Gastroesophageal sphincter (tissue), 4 donors: ENCODE results near the gene TXNDC17. TPM values are rescaled to one million over a fixed set of nuclear protein-coding genes. Genes with fewer than 3 reads are reported as not detected.
"Not testable (repeated sequence)": the region's sequence is repeated elsewhere in the genome, so short reads cannot be mapped to it uniquely, and the experiment has no call there.

Experiments
- ATAC-seq: fragments of 150-250 bp; one replicate; pipeline ENCODE4 v1.9.1; 2016; ENCODE audit warnings: mild to moderate bottlenecking, moderate library complexity
- H3K27ac ChIP-seq, 4 donors: fragments of 200-600 bp; sonication (generic) in 3 of 4; 1 replicate in 3 of 4; 2 replicates in 1 of 4; pipeline ENCODE4 v1.5.1; 2016 to 2019
- H3K27me3 ChIP-seq: fragments of 200-600 bp; sonication (generic); one replicate; pipeline ENCODE4 v1.5.1; 2019
- H3K36me3 ChIP-seq, 2 donors: fragments of 200-600 bp; sonication (generic); one replicate each; pipeline ENCODE4 v1.5.1; 2019; ENCODE audit warnings: control low read depth in 1 of 2
- H3K4me1 ChIP-seq, 3 donors: fragments of 200-600 bp; sonication (generic); 1 replicate in 2 of 3; 2 replicates in 1 of 3; pipeline ENCODE4 v1.5.1; 2016 to 2019; ENCODE audit warnings: control low read depth in 2 of 3
- H3K4me3 ChIP-seq, 2 donors: fragments of 200-600 bp; sonication (generic); one replicate each; pipeline ENCODE4 v1.5.1; 2019; ENCODE audit warnings: mild to moderate bottlenecking in 1 of 2, moderate library complexity in 1 of 2
- H3K9me3 ChIP-seq, 3 donors: fragments of 200-600 bp; sonication (generic); one replicate each; pipeline ENCODE4 v1.5.1; 2017 to 2019; ENCODE audit warnings: control low read depth in 2 of 3
- CTCF ChIP-seq, 4 experiments: fragments of 200-600 bp in 2 of 4; fragments of 450-650 bp in 2 of 4; sonication (generic) in 1 of 4; IDR thresholded peaks; one replicate each; pipeline ENCODE4 v1.5.1; 2017 to 2019; ENCODE audit warnings: antibody characterized with exemption in 4 of 4, mild to moderate bottlenecking in 2 of 4, moderate library complexity in 2 of 4
- EP300 ChIP-seq: sonication (generic); formaldehyde crosslinking; IDR thresholded peaks from one replicate; pipeline ENCODE4 v1.6.1; 2017; ENCODE audit warnings: antibody characterized with exemption, mild to moderate bottlenecking
- POLR2A ChIP-seq, 2 donors: fragments of 450-650 bp; IDR thresholded peaks; one replicate each; pipeline ENCODE4 v1.6.1; 2017; ENCODE audit warnings: antibody characterized with exemption in 2 of 2, mild to moderate bottlenecking in 2 of 2, moderate library complexity in 1 of 2
- POLR2AphosphoS5 ChIP-seq: sonication (generic); formaldehyde crosslinking; IDR thresholded peaks from one replicate; pipeline ENCODE4 v1.6.1; 2017; ENCODE audit warnings: antibody characterized with exemption
- WGBS, 2 donors: methylation state at CpG; one replicate each; pipeline ENCODE4 v1.1.5; 2018; ENCODE audit warnings: low coverage in 1 of 2; 5-methylcytosine and 5-hydroxymethylcytosine counted together
- small RNA-seq, 4 donors: library from RNA; depleted of rRNA; stranded (forward); fragments of <200 nt; gene quantifications; one replicate each; pipeline ENCODE3, GENCODE V24; 2016
- total RNA-seq, 4 donors: library from RNA; depleted of rRNA; stranded (reverse); fragments of >200 nt; gene quantifications; one replicate each; pipeline ENCODE4 v1.1.0, GENCODE V29; 2016

The TXNDC17 gene
- total RNA-seq, 4 donors from 2014 or later, result 41.2 to 85.8 (median 68.2) TPM

DNA sequence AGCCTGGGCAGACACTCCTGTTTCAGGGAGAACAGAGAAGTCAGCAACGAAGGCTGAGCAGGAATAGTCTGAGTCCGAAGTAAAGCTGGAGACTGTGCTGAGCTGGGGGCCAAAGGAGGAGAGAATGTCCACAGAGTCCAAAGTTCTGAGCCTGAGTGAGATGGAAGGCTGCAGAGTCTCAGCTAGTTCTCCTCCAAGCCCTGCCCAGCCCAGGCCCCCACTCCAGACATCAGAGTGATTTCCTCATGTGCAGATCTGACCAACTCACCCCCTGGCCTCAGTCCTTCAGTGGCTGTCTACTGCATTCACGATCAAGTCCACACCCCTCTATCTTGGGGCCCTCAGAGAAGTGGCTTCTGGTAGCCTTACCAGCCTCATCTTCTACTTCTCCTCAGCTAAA, 50.7 kb downstream of the TXNDC17 start:
- Histone ChIP-seq H3K4me3 (no peak overlapping the region), H3K4me1 (no peaks in the 10 kb centered on the region), H3K36me3 (no peaks in the 10 kb centered on the region), H3K27ac (no peak overlapping the region), H3K9me3 (no peaks in the 10 kb centered on the region), H3K27me3 (peaks cover 27% of the 10 kb centered on the region)
- no peak for ATAC-seq
- TF ChIP-seq POLR2A (IDR thresholded peaks at IDR 0.05), result no peak
- TF ChIP-seq CTCF (IDR thresholded peaks at IDR 0.05), result no peak
- TF ChIP-seq EP300, result no peak
- TF ChIP-seq POLR2AphosphoS5, result no peak
- WGBS, 2 donors, result 89 to 90% methylated on average over 3 of the region's 3 CpGs

- H3K36me3 ChIP-seq, H3K9me3 ChIP-seq, ATAC-seq, H3K4me3 ChIP-seq, H3K4me1 ChIP-seq, H3K27ac ChIP-seq: not testable (repeated sequence)
- H3K27me3 ChIP-seq, result peaks cover 31% of the 10 kb centered on the region
- WGBS, 2 donors, result 57 to 68% methylated on average over 4 to 5 of the region's 6 CpGs
Measured at GRCh38 chr17:6691958-6692357, 51.1 kb downstream of the TXNDC17 start.

Small RNA genes lying within 50 kb of the gene (small RNA-seq; reads per million reads assigned to genes)
- gene MIR4520-1 (0 to 0.13 (median 0.06) reads per million in 4 donors), gene RNA5SP435 (0.54 to 4.9 (median 2.5) reads per million in 4 donors)

Other genes with a start within 250 kb of the TXNDC17 start
- not detected for gene AIPL1, start 205.9 kb upstream of the TXNDC17 start, total RNA-seq
- gene PIMREG, start 196.6 kb upstream of the TXNDC17 start, total RNA-seq, result under 1 TPM in 2 of 4 donors, not detected in 2; 0.31 to 0.59 TPM
- gene PITPNM3, start 84.5 kb upstream of the TXNDC17 start, total RNA-seq, result 10 to 100 TPM; 23.3 to 87.7 (median 47.8) TPM
- gene KIAA0753, start 349 bp upstream of the TXNDC17 start, total RNA-seq, result 10 to 100 TPM; 33.9 to 58.8 (median 40.2) TPM
- gene MED31, start 10.5 kb downstream of the TXNDC17 start, total RNA-seq, result 10 to 100 TPM in 1 of 4 donors, 1 to 10 TPM in 3; 1.9 to 12.0 (median 7.8) TPM
- gene C17orf100, start 10.7 kb downstream of the TXNDC17 start, total RNA-seq, result 1 to 10 TPM in 2 of 4 donors, not detected in 2; 1.4 to 2.1 TPM
- gene SLC13A5, start 72.3 kb downstream of the TXNDC17 start, total RNA-seq, result under 1 TPM in 1 of 4 donors, not detected in 3; 0.39 TPM
- 10 to 100 TPM; 11.0 to 40.9 (median 19.1) TPM for gene XAF1, start 115.0 kb downstream of the TXNDC17 start, total RNA-seq
- gene FBXO39, start 135.2 kb downstream of the TXNDC17 start, total RNA-seq, result 1 to 10 TPM in 1 of 4 donors, not detected in 3; 2.3 TPM
- under 1 TPM in 1 of 4 donors, not detected in 3; 0.27 TPM for gene TEKT1, start 190.7 kb downstream of the TXNDC17 start, total RNA-seq